HepG2 (cell line): ENCODE data around the gene OAS2. TPM values are rescaled to one million over a fixed set of nuclear protein-coding genes. Genes with fewer than 3 reads are reported as not detected.

Source experiments
- E2F5 ChIP-seq: sonication (generic); formaldehyde crosslinking; conservative IDR thresholded peaks from 2 replicates; pipeline ENCODE4 v1.4.0; 2020; ENCODE audit warnings: missing genetic modification reagents
- GFI1 ChIP-seq: sonication (generic); formaldehyde crosslinking; IDR thresholded peaks from 2 replicates; pipeline ENCODE4 v1.5.0; 2020; ENCODE audit warnings: missing genetic modification reagents, mild to moderate bottlenecking, borderline replicate concordance
- HNF1B ChIP-seq: sonication (generic); formaldehyde crosslinking; IDR thresholded peaks from 2 replicates; pipeline ENCODE4 v1.5.1; 2020; ENCODE audit warnings: mild to moderate bottlenecking, moderate library complexity, missing genetic modification reagents
- KLF6 ChIP-seq: IDR thresholded peaks from 2 replicates; pipeline ENCODE4 v1.8.0; 2016; ENCODE audit warnings: missing biosample characterization, missing genetic modification reagents
- TFDP2 ChIP-seq: sonication (generic); formaldehyde crosslinking; IDR thresholded peaks from 2 replicates; pipeline ENCODE4 v1.4.0; 2020; ENCODE audit warnings: missing genetic modification reagents
- TRAFD1 ChIP-seq: sonication (generic); formaldehyde crosslinking; IDR thresholded peaks from 2 replicates; pipeline ENCODE4 v1.5.1; 2020; ENCODE audit warnings: missing genetic modification reagents, mild to moderate bottlenecking, borderline replicate concordance
- ZFP36 ChIP-seq: fragments of 150-350 bp; IDR thresholded peaks from 2 replicates; pipeline ENCODE4 v1.6.1; 2018; ENCODE audit warnings: borderline replicate concordance, low read length, low read depth; ENCODE audit not compliant: partially characterized antibody
- ZFP90 ChIP-seq: sonication (generic); formaldehyde crosslinking; IDR thresholded peaks from 2 replicates; pipeline ENCODE4 v1.8.0; 2022; ENCODE audit warnings: missing genetic modification reagents, mild to moderate bottlenecking, inconsistent platforms, borderline replicate concordance
- ZNF101 ChIP-seq: sonication (generic); formaldehyde crosslinking; IDR thresholded peaks from 2 replicates; pipeline ENCODE4 v1.4.0; 2020; ENCODE audit warnings: mild to moderate bottlenecking, low read depth, missing genetic modification reagents, borderline replicate concordance
- ZNF383 ChIP-seq: sonication (generic); formaldehyde crosslinking; IDR thresholded peaks from 2 replicates; pipeline ENCODE4 v1.4.0; 2020; ENCODE audit warnings: missing genetic modification reagents, mild to moderate bottlenecking, borderline replicate concordance
- ZNF430 ChIP-seq: sonication (generic); formaldehyde crosslinking; IDR thresholded peaks from 2 replicates; pipeline ENCODE4 v1.9.0; 2021; ENCODE audit warnings: mild to moderate bottlenecking, missing genetic modification reagents
- polyA plus RNA-seq, 8 experiments: library from polyadenylated mRNA; depleted of rRNA in 3 of 8; stranded (reverse) in 7 of 8; unstranded in 1 of 8; fragments of >200 nt; fragmentation: Illumina TruSeq in 4 of 8; extraction: Trizol in 4 of 8; gene quantifications; 2 replicates each; pipeline versions ENCODE4 v1.2.1 to v1.2.3, GENCODE V29; 2011 to 2016; ENCODE audit warnings: low read depth in 4 of 8, missing spikeins in 1 of 8, mixed read lengths in 1 of 8; ENCODE audit not compliant: insufficient read depth in 1 of 8
- total RNA-seq, 5 experiments: library from RNA; depleted of rRNA; stranded (reverse); fragments of >200 nt; fragmentation: Illumina TruSeq; extraction: Trizol; gene quantifications; 2 replicates each; pipeline ENCODE4 v1.2.3, GENCODE V29; 2016; ENCODE audit warnings: low read depth in 1 of 5
- TF ChIP-seq, protein P1 (sequence below): IDR thresholded peaks from 2 replicates; pipeline ENCODE4 v1.6.1; 2018; ENCODE audit warnings: missing genetic modification reagents, mild to moderate bottlenecking, missing compliant biosample characterization
- TF ChIP-seq, protein P2 (sequence below): sonication (generic); formaldehyde crosslinking; IDR thresholded peaks from 2 replicates; pipeline ENCODE4 v1.4.0; 2020; ENCODE audit warnings: missing genetic modification reagents

OAS2 gene
- total and polyA plus RNA-seq, 2 of the 13 experiments (the other 11 are each of a cell fraction or from before 2014, with no cell fraction given) = 0.05 to 0.24 TPM

DNA sequence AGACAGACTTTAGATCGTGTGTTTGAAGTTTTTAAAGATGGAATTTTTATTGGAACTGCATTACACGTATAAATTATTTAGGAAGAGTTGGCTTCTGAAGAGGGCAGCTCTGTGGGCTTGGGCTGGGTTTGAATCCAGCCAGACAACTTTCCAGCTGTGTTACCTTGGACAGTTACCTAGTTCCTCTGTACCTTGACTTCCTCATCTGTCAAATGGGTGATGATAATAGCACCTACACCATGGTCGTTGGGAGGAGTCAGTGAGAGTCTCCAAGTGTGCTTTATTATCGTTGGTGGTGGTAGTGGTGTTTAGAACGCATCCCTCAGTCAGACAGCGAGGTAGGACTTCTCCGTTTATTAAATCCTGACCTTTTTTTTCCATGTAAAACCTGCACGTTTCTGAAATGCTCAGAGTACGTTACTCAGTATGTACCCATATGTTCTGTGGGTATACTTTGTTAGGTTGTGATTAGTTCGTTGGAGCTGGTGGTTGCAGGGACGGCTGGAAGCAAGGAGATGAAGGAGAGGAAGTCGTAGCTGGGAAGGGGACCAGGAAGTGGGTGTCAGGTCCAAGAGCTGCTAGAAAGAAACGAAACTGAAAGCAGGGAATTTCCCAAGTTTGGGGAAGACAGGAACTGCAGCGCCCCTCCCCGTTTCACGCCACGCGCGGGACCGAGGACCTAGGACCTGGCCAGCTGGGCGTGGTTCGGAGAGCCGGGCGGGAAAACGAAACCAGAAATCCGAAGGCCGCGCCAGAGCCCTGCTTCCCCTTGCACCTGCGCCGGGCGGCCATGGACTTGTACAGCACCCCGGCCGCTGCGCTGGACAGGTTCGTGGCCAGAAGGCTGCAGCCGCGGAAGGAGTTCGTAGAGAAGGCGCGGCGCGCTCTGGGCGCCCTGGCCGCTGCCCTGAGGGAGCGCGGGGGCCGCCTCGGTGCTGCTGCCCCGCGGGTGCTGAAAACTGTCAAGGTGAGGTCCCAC is 40.3 kb upstream of the OAS2 start, which contains the start of gene OAS3 (continued):
- TF ChIP-seq ZNF383 (CRISPR knock-in tag) = no peak
- 0 out of 2 replicates have a peak, but pooled peaks have one; percentile 28 for TF ChIP-seq KLF6 (CRISPR knock-in tag)
- TF ChIP-seq ZFP36 = no peak
- peak; percentile 91 for TF ChIP-seq TFDP2 (CRISPR knock-in tag)
- TF ChIP-seq, protein P1, sequence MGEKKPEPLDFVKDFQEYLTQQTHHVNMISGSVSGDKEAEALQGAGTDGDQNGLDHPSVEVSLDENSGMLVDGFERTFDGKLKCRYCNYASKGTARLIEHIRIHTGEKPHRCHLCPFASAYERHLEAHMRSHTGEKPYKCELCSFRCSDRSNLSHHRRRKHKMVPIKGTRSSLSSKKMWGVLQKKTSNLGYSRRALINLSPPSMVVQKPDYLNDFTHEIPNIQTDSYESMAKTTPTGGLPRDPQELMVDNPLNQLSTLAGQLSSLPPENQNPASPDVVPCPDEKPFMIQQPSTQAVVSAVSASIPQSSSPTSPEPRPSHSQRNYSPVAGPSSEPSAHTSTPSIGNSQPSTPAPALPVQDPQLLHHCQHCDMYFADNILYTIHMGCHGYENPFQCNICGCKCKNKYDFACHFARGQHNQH (CRISPR knock-in tag) = no peak
- 0 out of 2 replicates have a peak, but pooled peaks have one; percentile 47 for TF ChIP-seq TRAFD1 (CRISPR knock-in tag)
- TF ChIP-seq, protein P2, sequence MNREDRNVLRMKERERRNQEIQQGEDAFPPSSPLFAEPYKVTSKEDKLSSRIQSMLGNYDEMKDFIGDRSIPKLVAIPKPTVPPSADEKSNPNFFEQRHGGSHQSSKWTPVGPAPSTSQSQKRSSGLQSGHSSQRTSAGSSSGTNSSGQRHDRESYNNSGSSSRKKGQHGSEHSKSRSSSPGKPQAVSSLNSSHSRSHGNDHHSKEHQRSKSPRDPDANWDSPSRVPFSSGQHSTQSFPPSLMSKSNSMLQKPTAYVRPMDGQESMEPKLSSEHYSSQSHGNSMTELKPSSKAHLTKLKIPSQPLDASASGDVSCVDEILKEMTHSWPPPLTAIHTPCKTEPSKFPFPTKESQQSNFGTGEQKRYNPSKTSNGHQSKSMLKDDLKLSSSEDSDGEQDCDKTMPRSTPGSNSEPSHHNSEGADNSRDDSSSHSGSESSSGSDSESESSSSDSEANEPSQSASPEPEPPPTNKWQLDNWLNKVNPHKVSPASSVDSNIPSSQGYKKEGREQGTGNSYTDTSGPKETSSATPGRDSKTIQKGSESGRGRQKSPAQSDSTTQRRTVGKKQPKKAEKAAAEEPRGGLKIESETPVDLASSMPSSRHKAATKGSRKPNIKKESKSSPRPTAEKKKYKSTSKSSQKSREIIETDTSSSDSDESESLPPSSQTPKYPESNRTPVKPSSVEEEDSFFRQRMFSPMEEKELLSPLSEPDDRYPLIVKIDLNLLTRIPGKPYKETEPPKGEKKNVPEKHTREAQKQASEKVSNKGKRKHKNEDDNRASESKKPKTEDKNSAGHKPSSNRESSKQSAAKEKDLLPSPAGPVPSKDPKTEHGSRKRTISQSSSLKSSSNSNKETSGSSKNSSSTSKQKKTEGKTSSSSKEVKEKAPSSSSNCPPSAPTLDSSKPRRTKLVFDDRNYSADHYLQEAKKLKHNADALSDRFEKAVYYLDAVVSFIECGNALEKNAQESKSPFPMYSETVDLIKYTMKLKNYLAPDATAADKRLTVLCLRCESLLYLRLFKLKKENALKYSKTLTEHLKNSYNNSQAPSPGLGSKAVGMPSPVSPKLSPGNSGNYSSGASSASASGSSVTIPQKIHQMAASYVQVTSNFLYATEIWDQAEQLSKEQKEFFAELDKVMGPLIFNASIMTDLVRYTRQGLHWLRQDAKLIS (CRISPR knock-in tag) = no peak
- TF ChIP-seq ZNF430 (CRISPR knock-in tag) = no peak
- TF ChIP-seq E2F5 (CRISPR knock-in tag) = peak; percentile 86
- no peak for TF ChIP-seq ZFP90 (CRISPR knock-in tag)
- TF ChIP-seq HNF1B (CRISPR knock-in tag) = peak; percentile 67
- peak; percentile 13; the same call in 1 of the 2 replicates for TF ChIP-seq GFI1
- TF ChIP-seq ZNF101 (CRISPR knock-in tag) = no peak
